Measurements from ENCODE around the gene MOSPD2. TPM values are rescaled to one million over a fixed set of nuclear protein-coding genes. Genes with fewer than 3 reads are reported as not detected.

Gene MOSPD2
- total RNA-seq, 2 experiments from 2014 or later = 6.4 to 6.8 TPM

DNA sequence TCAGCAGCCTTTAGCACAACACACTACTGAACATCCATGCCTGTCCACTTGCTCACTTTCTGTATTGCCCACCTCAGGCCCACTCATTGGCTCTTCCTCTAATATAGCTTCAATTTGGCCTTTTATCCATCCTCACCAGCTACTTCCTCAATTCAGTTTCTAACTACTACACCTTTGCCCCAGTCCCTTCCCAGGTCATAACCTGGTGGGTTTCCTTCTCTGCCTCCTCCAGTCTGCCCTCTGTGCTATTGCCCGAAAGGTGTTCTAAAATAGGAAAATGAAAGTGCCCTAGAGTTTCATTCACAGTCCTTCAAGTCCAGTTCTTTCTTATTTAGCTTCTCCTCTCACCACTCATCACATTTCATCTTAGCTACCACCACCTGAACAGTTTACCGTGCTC, 23.1 kb downstream of the MOSPD2 start:
- H3K4me3 Mint-ChIP-seq = no peak overlapping the region
- H3K9me3 Mint-ChIP-seq = no peaks in the 10 kb centered on the region
- Histone ChIP-seq H3K27me3 (ENCODE audit: control insufficient read depth in 1 of 2, insufficient read depth in 2 of 2, low read length in 2 of 2) (no peaks in the 10 kb centered on the region), H3K27ac (ENCODE audit: low read depth in 1 of 2, low read length in 2 of 2) (no peak overlapping the region), H3K9me3 (ENCODE audit: control insufficient read depth in 1 of 2, insufficient read depth in 1 of 2, low read length in 2 of 2) (no peaks in the 10 kb centered on the region), H3K36me3 (ENCODE audit: insufficient read depth, low read length) (peaks cover 3% of the 10 kb centered on the region), H3K4me3 (ENCODE audit: low read length) (no peak overlapping the region), H3K4me1 (ENCODE audit: insufficient read depth, low read length) (no peaks in the 10 kb centered on the region)
- peaks cover 31% of the 10 kb centered on the region for H3K36me3 Mint-ChIP-seq (ENCODE audit: low read depth)
- TF ChIP-seq, protein P1, sequence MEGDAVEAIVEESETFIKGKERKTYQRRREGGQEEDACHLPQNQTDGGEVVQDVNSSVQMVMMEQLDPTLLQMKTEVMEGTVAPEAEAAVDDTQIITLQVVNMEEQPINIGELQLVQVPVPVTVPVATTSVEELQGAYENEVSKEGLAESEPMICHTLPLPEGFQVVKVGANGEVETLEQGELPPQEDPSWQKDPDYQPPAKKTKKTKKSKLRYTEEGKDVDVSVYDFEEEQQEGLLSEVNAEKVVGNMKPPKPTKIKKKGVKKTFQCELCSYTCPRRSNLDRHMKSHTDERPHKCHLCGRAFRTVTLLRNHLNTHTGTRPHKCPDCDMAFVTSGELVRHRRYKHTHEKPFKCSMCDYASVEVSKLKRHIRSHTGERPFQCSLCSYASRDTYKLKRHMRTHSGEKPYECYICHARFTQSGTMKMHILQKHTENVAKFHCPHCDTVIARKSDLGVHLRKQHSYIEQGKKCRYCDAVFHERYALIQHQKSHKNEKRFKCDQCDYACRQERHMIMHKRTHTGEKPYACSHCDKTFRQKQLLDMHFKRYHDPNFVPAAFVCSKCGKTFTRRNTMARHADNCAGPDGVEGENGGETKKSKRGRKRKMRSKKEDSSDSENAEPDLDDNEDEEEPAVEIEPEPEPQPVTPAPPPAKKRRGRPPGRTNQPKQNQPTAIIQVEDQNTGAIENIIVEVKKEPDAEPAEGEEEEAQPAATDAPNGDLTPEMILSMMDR (IDR thresholded peaks at IDR 0.05) = no peak
- intact Hi-C loops (cut with DNase I, micrococcal nuclease) = no loop called here
- no peaks in the 10 kb centered on the region for H3K4me1 Mint-ChIP-seq (ENCODE audit: low read depth)
- no peaks in the 10 kb centered on the region for H3K27me3 Mint-ChIP-seq
- CTCF ChIA-PET = no interaction called here
- POLR2A ChIA-PET = no interaction called here
- ATAC-seq (ENCODE audit: poor library complexity) = no peak
- H3K27ac Mint-ChIP-seq = no peak overlapping the region
- no peak for DNase-seq

DNA sequence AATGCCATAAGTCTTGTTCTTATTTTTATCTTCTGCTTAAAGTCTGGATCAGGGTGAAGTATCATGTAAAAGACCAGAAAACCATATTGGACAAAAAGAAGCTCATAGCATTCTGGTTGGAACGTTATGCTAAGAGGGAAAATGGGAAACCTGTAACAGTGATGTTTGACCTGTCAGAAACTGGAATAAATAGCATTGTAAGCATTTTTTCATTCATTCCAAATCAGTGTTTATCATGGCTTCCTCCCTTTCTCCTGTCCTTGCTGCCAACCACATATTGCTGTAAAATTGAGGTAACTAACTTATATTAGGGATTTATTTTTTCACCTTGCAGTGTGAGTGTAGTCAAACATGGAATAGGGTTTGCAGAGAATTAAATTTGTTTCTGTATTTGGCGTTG, 23.8 kb downstream of the MOSPD2 start:
- H3K27ac Mint-ChIP-seq = no peak overlapping the region
- Histone ChIP-seq H3K9me3 (ENCODE audit: control insufficient read depth in 1 of 2, insufficient read depth in 1 of 2, low read length in 2 of 2) (no peaks in the 10 kb centered on the region), H3K36me3 (ENCODE audit: insufficient read depth, low read length) (peaks cover 3% of the 10 kb centered on the region), H3K4me3 (ENCODE audit: low read length) (no peak overlapping the region), H3K4me1 (ENCODE audit: insufficient read depth, low read length) (no peaks in the 10 kb centered on the region), H3K27me3 (ENCODE audit: control insufficient read depth in 1 of 2, insufficient read depth in 2 of 2, low read length in 2 of 2) (no peaks in the 10 kb centered on the region), H3K27ac (ENCODE audit: low read depth in 1 of 2, low read length in 2 of 2) (no peak overlapping the region)
- POLR2A ChIA-PET = no interaction called here
- no peaks in the 10 kb centered on the region for H3K4me1 Mint-ChIP-seq (ENCODE audit: low read depth)
- TF ChIP-seq, protein P1 (IDR thresholded peaks at IDR 0.05) = no peak
- CTCF ChIA-PET = no interaction called here
- DNase-seq (no peak), ATAC-seq (ENCODE audit: poor library complexity) (no peak)
- H3K36me3 Mint-ChIP-seq (ENCODE audit: low read depth) = peaks cover 32% of the 10 kb centered on the region
- H3K9me3 Mint-ChIP-seq = no peaks in the 10 kb centered on the region
- H3K27me3 Mint-ChIP-seq = no peaks in the 10 kb centered on the region
- no peak overlapping the region for H3K4me3 Mint-ChIP-seq
- intact Hi-C loops (cut with DNase I, micrococcal nuclease) = no loop called here

DNA sequence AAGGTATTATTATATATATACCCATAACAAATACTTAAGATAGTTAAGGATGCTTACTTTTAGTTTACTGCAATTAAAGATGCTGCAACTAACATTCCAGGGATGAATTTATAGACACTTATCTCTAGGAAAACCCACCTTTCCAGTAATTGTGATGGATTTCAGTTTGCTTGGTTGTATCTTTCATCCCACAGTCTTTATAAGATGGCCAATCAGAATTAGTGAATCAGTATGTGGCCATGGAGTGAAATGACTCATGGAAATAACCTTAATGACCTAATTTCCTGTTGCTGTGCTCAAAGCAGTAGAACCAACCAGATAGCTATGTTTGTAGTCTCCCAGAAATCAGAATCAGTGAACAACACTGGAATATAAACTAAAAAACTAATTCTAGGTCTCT, 26.4 kb downstream of the MOSPD2 start:
- H3K4me1 ChIP-seq (ENCODE audit: insufficient read depth, low read length) = no peaks in the 10 kb centered on the region
- H3K9me3 ChIP-seq (ENCODE audit: control insufficient read depth in 1 of 2, insufficient read depth in 1 of 2, low read length in 2 of 2) = peaks cover 0 to 3% of the 10 kb centered on the region in 2 experiments
- H3K4me3 ChIP-seq (ENCODE audit: low read length) = no peak overlapping the region
- H3K36me3 Mint-ChIP-seq (ENCODE audit: low read depth) = peaks cover 50% of the 10 kb centered on the region
- no peaks in the 10 kb centered on the region for H3K27me3 Mint-ChIP-seq
- ATAC-seq (ENCODE audit: poor library complexity) (no peak), DNase-seq (peak in 3 of 14 experiments; percentile 10 to 26 (median 17))
- H3K27me3 ChIP-seq (ENCODE audit: control insufficient read depth in 1 of 2, insufficient read depth in 2 of 2, low read length in 2 of 2) = no peaks in the 10 kb centered on the region
- H3K27ac ChIP-seq (ENCODE audit: low read depth in 1 of 2, low read length in 2 of 2) = no peak overlapping the region
- no peak overlapping the region for H3K4me3 Mint-ChIP-seq
- TF ChIP-seq, protein P1 (IDR thresholded peaks at IDR 0.05) = no peak
- H3K4me1 Mint-ChIP-seq (ENCODE audit: low read depth) = no peaks in the 10 kb centered on the region
- CTCF ChIA-PET = no interaction called here
- intact Hi-C loops (cut with DNase I, micrococcal nuclease) = no loop called here
- H3K36me3 ChIP-seq (ENCODE audit: insufficient read depth, low read length) = peaks cover 10% of the 10 kb centered on the region
- POLR2A ChIA-PET = no interaction called here
- H3K27ac Mint-ChIP-seq = no peak overlapping the region
- no peaks in the 10 kb centered on the region for H3K9me3 Mint-ChIP-seq

All from CD4-positive, alpha-beta T cell (primary cell).